K562 (cell line): ENCODE results near the gene PIK3CB. TPM values are rescaled to one million over a fixed set of nuclear protein-coding genes. Genes with fewer than 3 reads are reported as not detected.
"Not testable (repeated sequence)": the region's sequence is repeated elsewhere in the genome, so short reads cannot be mapped to it uniquely, and the experiment has no call there.

Source experiments
- ATAC-seq: fragments of 200-7000 bp; cut with Tn5 transposase; 3 replicates; pipeline ENCODE4 v1.9.1; 2020; ENCODE audit warnings: moderate library complexity
- BruUV-seq: library from RNA; stranded (reverse); fragments of 400-500 nt; replicated peaks from 2 replicates; lab custom pipeline; 2021; lab: Mats Ljungman, UMichigan
- CTCF ChIA-PET: fragments of 300-600 bp; formaldehyde crosslinking; extraction: SDS; loops from one replicate; lab custom pipeline; 2021; ENCODE audit warnings: low intra/inter-chr PET ratio; lab: Yijun Ruan, JAX
- POLR2A ChIA-PET: fragments of 300-600, 350-650 bp; sonication (Branson Sonifier 250); formaldehyde crosslinking; extraction: SDS; loops from one replicate; lab custom pipeline; 2021; ENCODE audit warnings: antibody characterized with exemption, inconsistent platforms; lab: Yijun Ruan, JAX
- DNase-seq, 4 experiments: peaks; one replicate each; pipeline versions ENCODE4 v3.0.0 to v3.0.0-alpha.2; 2011 to 2018; ENCODE audit warnings: low spot score in 3 of 4, mixed read lengths in 3 of 4; ENCODE audit errors: extremely low read depth in 1 of 4
- FAIRE-seq: peaks from 2 replicates; lab custom pipeline; 2011; peaks lifted over from hg19 to GRCh38; lab: Jason Lieb, UNC
- H2AFZ ChIP-seq: 2 replicates; pipeline ENCODE4 v1.6.0; 2011; ENCODE audit warnings: low read depth, low read length, control low read depth, inconsistent platforms
- H3K27ac ChIP-seq: fragments of 200-600 bp; 3 replicates; pipeline ENCODE4 v1.8.0; 2011; ENCODE audit warnings: low read depth, mild to moderate bottlenecking, control low read depth, inconsistent platforms, low read length, moderate library complexity, mixed read lengths; ENCODE audit errors: extremely low read depth
- H3K27me3 ChIP-seq, 2 experiments: fragments of 300-600 bp in 1 of 2; 2 replicates in 1 of 2; 3 replicates in 1 of 2; pipeline versions ENCODE4 v1.6.0 to v1.8.0; 2011; ENCODE audit warnings: inconsistent platforms in 2 of 2, low read length in 2 of 2, mild to moderate bottlenecking in 1 of 2, mixed read lengths in 1 of 2, moderate library complexity in 1 of 2; ENCODE audit not compliant: control insufficient read depth in 2 of 2, insufficient read depth in 2 of 2
- H3K36me3 ChIP-seq: fragments of 300-600 bp; 3 replicates; pipeline ENCODE4 v1.8.0; 2011; ENCODE audit warnings: mild to moderate bottlenecking, low read length, inconsistent platforms; ENCODE audit not compliant: control insufficient read depth, insufficient read depth
- H3K4me1 ChIP-seq, 2 experiments: fragments of 200-600 bp in 1 of 2; replicated peaks in 1 of 2; 2 replicates in 1 of 2; 3 replicates in 1 of 2; pipeline versions ENCODE4 v1.5.1 to v1.8.0; 2011; ENCODE audit warnings: inconsistent platforms in 2 of 2, low read length in 2 of 2, mild to moderate bottlenecking in 1 of 2, mixed read lengths in 1 of 2, moderate library complexity in 1 of 2; ENCODE audit not compliant: control insufficient read depth in 2 of 2, insufficient read depth in 2 of 2
- H3K4me2 ChIP-seq: 2 replicates; pipeline ENCODE4 v1.6.1; 2011; ENCODE audit warnings: low read length, control low read depth, inconsistent platforms, mixed read lengths; ENCODE audit not compliant: insufficient read depth
- H3K4me3 ChIP-seq: fragments of 200-600 bp; sonication (generic), shearing (Covaris generic); 2 replicates; pipeline ENCODE4 v1.5.1; 2016; ENCODE audit warnings: control low read depth, inconsistent platforms
- H3K79me2 ChIP-seq: fragments of 200-600 bp; 3 replicates; pipeline ENCODE4 v1.8.0; 2011; ENCODE audit warnings: low read length, inconsistent platforms; ENCODE audit not compliant: control insufficient read depth, insufficient read depth
- H3K9ac ChIP-seq, 2 experiments: 2 replicates each; pipeline versions ENCODE4 v1.6.0 to v1.6.1; 2011; ENCODE audit warnings: low read depth in 2 of 2, low read length in 2 of 2, control low read depth in 1 of 2, inconsistent platforms in 1 of 2, mild to moderate bottlenecking in 1 of 2, mixed read lengths in 1 of 2; ENCODE audit not compliant: insufficient read depth in 1 of 2
- H3K9me1 ChIP-seq: one replicate; pipeline ENCODE4 v1.6.0; 2011; ENCODE audit warnings: inconsistent platforms, mild to moderate bottlenecking, low read length, moderate library complexity; ENCODE audit not compliant: control insufficient read depth, insufficient read depth
- H3K9me3 ChIP-seq: replicated peaks from 2 replicates; pipeline ENCODE4 v1.5.1; 2011; ENCODE audit warnings: low read depth, low read length, inconsistent platforms; ENCODE audit not compliant: control insufficient read depth, insufficient read depth
- H4K20me1 ChIP-seq: replicated peaks from 2 replicates; pipeline ENCODE4 v1.6.1; 2011; ENCODE audit warnings: low read length, inconsistent platforms, mixed read lengths; ENCODE audit not compliant: control insufficient read depth, insufficient read depth
- CXXC5 ChIP-seq: fragments of 250-450 bp; sonication (Bioruptor Pico); IDR thresholded peaks from 2 replicates; pipeline ENCODE4 v1.8.0; 2022; ENCODE audit warnings: inconsistent platforms, mild to moderate bottlenecking, moderate library complexity
- DMBX1 ChIP-seq: fragments of 250-450 bp; sonication (Bioruptor Pico); IDR thresholded peaks from 2 replicates; pipeline ENCODE4 v1.8.0; 2022; ENCODE audit warnings: inconsistent platforms, mild to moderate bottlenecking, moderate library complexity, borderline replicate concordance
- HDAC8 ChIP-seq: fragments of 450-650 bp; IDR thresholded peaks from 2 replicates; pipeline ENCODE4 v1.6.1; 2016; ENCODE audit warnings: mild to moderate bottlenecking, missing genetic modification characterization, moderate library complexity, missing compliant biosample characterization
- MECOM ChIP-seq: fragments of 250-450 bp; sonication (Bioruptor Pico); IDR thresholded peaks from 2 replicates; pipeline ENCODE4 v1.8.0; 2022; ENCODE audit warnings: inconsistent platforms
- PTRF ChIP-seq: fragments of 450-650 bp; IDR thresholded peaks from 2 replicates; pipeline ENCODE4 v1.6.1; 2016; ENCODE audit warnings: mild to moderate bottlenecking, missing genetic modification characterization, missing compliant biosample characterization
- PTTG1 ChIP-seq: fragments of 450-650 bp; IDR thresholded peaks from 2 replicates; pipeline ENCODE4 v1.6.1; 2016; ENCODE audit warnings: low read depth, mild to moderate bottlenecking, missing genetic modification characterization, missing compliant biosample characterization
- SMAD4 ChIP-seq: fragments of 250-450 bp; sonication (Bioruptor Pico); conservative IDR thresholded peaks from 2 replicates; pipeline ENCODE4 v1.8.0; 2021; ENCODE audit warnings: inconsistent platforms, mild to moderate bottlenecking, moderate library complexity
- ZNF311 ChIP-seq: fragments of 250-450 bp; sonication (Bioruptor Pico); IDR thresholded peaks from 2 replicates; pipeline ENCODE4 v1.4.0; 2020; ENCODE audit warnings: mild to moderate bottlenecking, moderate library complexity
- WGBS: fragments of 100-300 bp; shearing (Covaris generic); methylation state at CpG from one replicate; pipeline ENCODE4 v1.1.6; 2016; ENCODE audit warnings: low coverage, mixed read lengths; ENCODE audit not compliant: insufficient coverage; ENCODE audit errors: missing lambda C conversion rate; 5-methylcytosine and 5-hydroxymethylcytosine counted together
- in situ Hi-C: fragments of 300-500 bp; cut with MboI; formaldehyde crosslinking; loops from 4 replicates; pipeline ENCODE4 v1.15.0; 2018; ENCODE audit warnings: inconsistent platforms, mixed read lengths
- intact Hi-C: fragments of 100-400 bp; cut with micrococcal nuclease; formaldehyde crosslinking; loops from 2 replicates; pipeline ENCODE4 v1.14.2; 2022
- polyA plus RNA-seq, 8 experiments: library from polyadenylated mRNA; depleted of rRNA in 4 of 8; stranded (reverse) in 5 of 8; unstranded in 3 of 8; fragments of >200 nt; fragmentation: Nextera tagmentation in 2 of 8; fragmentation: Illumina TruSeq in 1 of 8; extraction: Ambion mirVana in 2 of 8; extraction: Trizol in 1 of 8; gene quantifications; 2 replicates each; pipeline versions ENCODE4 v1.2.1 to v1.2.3, GENCODE V29; 2011 to 2014; ENCODE audit warnings: inconsistent platforms in 1 of 8, missing spikeins in 1 of 8
- total RNA-seq, 7 experiments: library from RNA; depleted of rRNA in 6 of 7; stranded (reverse); fragments of >200 nt in 6 of 7; fragmentation: Illumina TruSeq in 2 of 7; extraction: Trizol in 2 of 7; gene quantifications; 2 replicates each; pipeline versions ENCODE4 v1.2.1 to v1.2.3, GENCODE V29; 2011 to 2021; ENCODE audit warnings: low replicate concordance in 1 of 7
- TF ChIP-seq, protein P1 (sequence below): fragments of 450-650 bp; IDR thresholded peaks from 2 replicates; pipeline ENCODE4 v1.6.1; 2017; ENCODE audit warnings: antibody characterized with exemption, mild to moderate bottlenecking
- TF ChIP-seq, protein P2 (sequence below), 2 experiments: fragments of 250-450 bp in 1 of 2; fragments of 450-650 bp in 1 of 2; sonication (Bioruptor Pico) in 1 of 2; IDR thresholded peaks; 2 replicates each; pipeline versions ENCODE4 v1.6.1 to v1.8.0; 2016 to 2021; ENCODE audit warnings: mild to moderate bottlenecking in 2 of 2, moderate library complexity in 2 of 2, missing compliant biosample characterization in 1 of 2, missing genetic modification characterization in 1 of 2

The PIK3CB gene
- total and polyA plus RNA-seq, 9 of the 15 experiments (the other 6 are each of a cell fraction or from before 2014, with no cell fraction given): 15.3 to 62.6 (median 28.3) TPM

DNA sequence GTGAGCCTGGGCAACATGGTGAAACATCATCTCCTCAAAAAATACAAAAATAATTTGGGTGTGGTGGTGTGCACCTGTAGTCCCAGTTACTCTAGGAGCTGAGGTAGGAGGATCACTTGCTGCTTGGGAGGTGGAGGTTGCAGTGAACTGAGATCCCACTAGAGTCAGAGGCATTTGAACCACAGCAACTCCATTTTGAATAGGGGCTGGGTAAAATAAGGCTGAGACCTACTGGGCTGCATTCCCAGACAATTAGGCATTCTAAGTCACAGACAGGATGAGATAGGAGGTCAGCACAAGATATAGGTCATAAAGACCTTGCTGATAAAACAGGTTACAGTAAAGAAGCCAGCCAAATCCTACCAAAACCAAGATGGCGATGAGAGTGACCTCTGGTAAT lies 12.1 kb upstream of the PIK3CB start:
- H3K27ac ChIP-seq, CTCF ChIA-PET, in situ Hi-C loops, H3K4me1 ChIP-seq, H3K9ac ChIP-seq, H3K36me3 ChIP-seq, H3K9me1 ChIP-seq, H3K4me2 ChIP-seq, H3K4me3 ChIP-seq, H3K79me2 ChIP-seq, H3K9me3 ChIP-seq, BruUV-seq, FAIRE-seq, ATAC-seq, H3K27me3 ChIP-seq, DNase-seq, intact Hi-C loops, H4K20me1 ChIP-seq: not testable (repeated sequence)
- 0 out of 2 replicates have a peak overlapping the region, but pooled peaks have one; percentile 1 for H2AFZ ChIP-seq
- 91% methylated on average over 1 of the region's 1 CpG for WGBS
- TF ChIP-seq HDAC8 (tag) (0 out of 2 replicates have a peak, but pooled peaks have one; percentile 34), ZNF311 (CRISPR knock-in tag) (peak; percentile 91), PTRF (tag) (peak; percentile 67; the same call in 1 of the 2 replicates), PTTG1 (tag) (0 out of 2 replicates have a peak, but pooled peaks have one; percentile 22), MECOM (CRISPR knock-in tag) (0 out of 2 replicates have a peak, but pooled peaks have one; percentile 37), CXXC5 (CRISPR knock-in tag) (peak; percentile 27; the same call in 1 of the 2 replicates), DMBX1 (CRISPR knock-in tag) (peak; percentile 84; the same call in 1 of the 2 replicates), SMAD4 (peak; percentile 54; the same call in 1 of the 2 replicates)
- TF ChIP-seq, protein P1, sequence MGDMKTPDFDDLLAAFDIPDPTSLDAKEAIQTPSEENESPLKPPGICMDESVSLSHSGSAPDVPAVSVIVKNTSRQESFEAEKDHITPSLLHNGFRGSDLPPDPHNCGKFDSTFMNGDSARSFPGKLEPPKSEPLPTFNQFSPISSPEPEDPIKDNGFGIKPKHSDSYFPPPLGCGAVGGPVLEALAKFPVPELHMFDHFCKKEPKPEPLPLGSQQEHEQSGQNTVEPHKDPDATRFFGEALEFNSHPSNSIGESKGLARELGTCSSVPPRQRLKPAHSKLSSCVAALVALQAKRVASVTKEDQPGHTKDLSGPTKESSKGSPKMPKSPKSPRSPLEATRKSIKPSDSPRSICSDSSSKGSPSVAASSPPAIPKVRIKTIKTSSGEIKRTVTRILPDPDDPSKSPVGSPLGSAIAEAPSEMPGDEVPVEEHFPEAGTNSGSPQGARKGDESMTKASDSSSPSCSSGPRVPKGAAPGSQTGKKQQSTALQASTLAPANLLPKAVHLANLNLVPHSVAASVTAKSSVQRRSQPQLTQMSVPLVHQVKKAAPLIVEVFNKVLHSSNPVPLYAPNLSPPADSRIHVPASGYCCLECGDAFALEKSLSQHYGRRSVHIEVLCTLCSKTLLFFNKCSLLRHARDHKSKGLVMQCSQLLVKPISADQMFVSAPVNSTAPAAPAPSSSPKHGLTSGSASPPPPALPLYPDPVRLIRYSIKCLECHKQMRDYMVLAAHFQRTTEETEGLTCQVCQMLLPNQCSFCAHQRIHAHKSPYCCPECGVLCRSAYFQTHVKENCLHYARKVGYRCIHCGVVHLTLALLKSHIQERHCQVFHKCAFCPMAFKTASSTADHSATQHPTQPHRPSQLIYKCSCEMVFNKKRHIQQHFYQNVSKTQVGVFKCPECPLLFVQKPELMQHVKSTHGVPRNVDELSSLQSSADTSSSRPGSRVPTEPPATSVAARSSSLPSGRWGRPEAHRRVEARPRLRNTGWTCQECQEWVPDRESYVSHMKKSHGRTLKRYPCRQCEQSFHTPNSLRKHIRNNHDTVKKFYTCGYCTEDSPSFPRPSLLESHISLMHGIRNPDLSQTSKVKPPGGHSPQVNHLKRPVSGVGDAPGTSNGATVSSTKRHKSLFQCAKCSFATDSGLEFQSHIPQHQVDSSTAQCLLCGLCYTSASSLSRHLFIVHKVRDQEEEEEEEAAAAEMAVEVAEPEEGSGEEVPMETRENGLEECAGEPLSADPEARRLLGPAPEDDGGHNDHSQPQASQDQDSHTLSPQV: peak; percentile 90
- TF ChIP-seq, protein P2, sequence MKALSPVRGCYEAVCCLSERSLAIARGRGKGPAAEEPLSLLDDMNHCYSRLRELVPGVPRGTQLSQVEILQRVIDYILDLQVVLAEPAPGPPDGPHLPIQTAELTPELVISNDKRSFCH (CRISPR knock-in tag; IDR thresholded peaks at IDR 0.05): not testable (repeated sequence)
- TF ChIP-seq, protein P2 (tag; IDR thresholded peaks at IDR 0.05): peak; percentile 92
- POLR2A ChIA-PET: interaction anchor here (0.6 to 1.4 kb wide), 2 partner anchors 7 to 371 kb away, joined by 3 to 4 read pairs; no protein-coding TSS in a partner anchor
